Stimulated activated CD4-positive, alpha-beta T cell treated with anti-CD3 and anti-CD28 coated beads, Interleukin-1b, Interleukin-23, amount 100 ng/mL, for 4 hours (primary cell): Measurements from ENCODE around the gene TBX20.
"Not testable (repeated sequence)": the region's sequence is repeated elsewhere in the genome, so short reads cannot be mapped to it uniquely, and the experiment has no call there.

Experiments used
- DNase-seq, 2 donors: peaks; one replicate each; pipeline ENCODE4 v3.0.0-alpha.2; 2020; ENCODE audit warnings: low read depth in 2 of 2

TBX20 gene

DNA sequence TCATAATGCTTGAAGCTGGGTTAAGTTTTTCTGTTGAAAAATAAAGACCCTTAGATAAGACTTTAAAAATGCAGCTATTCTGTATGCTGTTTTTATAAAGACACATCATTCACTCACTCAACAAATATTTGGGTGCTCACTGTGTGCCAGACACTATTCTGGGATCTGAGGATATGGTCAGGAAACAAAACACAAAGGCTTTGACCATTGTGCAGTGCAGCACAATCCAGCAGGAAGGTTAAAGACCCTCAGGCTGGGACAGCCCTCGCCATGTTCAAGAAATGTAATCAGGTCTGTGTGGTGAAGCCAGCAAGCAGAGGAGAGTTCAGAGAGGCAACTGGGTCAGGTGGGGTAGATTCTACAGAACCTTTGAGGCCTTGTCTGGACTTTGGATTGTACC, 31.5 kb downstream of the TBX20 start:
- DNase-seq: not testable (repeated sequence)

DNA sequence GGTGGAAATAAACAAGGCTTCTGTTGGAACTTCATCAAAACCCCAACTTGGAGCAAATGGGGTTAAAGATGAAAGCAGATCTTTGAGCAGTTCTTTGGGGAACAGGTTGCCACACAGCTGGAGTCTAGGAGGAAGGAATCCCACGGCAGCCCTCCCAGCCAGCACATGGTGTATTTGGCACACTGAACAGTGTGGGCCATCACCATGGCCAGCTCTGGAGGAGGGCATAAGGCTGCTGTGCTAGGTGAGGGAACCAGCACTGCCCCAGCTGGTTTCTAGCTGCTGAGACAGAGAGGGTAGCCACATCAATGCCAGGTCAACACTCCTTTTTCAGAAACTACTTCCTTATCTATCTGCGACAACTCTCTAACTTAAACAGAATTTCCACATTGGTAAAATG, 33.7 kb downstream of the TBX20 start:
- not testable (repeated sequence) for DNase-seq

DNA sequence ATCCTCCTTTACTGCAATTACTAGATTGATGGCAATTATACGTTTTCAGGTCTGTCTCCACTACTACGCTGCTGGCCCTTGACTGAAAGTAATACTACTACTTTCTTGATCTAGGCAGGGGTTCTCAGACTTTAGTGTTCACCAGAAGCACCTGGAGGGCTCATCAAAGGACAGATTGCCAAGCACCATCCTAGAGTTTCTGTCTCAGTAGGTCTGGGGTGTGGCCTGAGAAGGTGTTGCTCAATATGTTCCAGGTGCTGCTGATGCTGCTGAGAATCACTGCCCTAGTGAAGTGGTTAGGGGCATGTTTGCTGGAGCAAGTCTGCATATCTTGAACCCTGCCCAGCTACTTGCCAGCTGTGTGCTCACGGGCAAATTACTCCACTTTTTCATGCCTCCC, 37.9 kb downstream of the TBX20 start:
- not testable (repeated sequence) for DNase-seq

DNA sequence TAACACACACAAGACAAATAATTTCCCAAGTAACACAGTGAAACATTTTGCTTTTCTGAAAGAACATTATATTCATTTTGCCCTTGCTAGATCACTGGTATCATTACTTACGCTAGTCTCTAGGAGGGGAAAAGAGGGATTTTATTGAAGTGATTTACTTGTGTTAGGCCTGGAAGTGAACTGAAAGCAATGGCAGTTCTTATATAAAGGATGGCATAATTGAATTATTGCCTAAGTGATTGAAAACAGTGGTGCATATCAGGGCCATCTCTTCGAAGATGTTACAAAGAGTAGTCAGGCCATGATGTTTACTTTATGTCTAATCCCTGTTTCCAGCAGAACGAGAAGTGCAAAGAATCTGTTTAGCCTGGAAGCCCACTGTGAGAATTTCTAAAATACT, 38.8 kb downstream of the TBX20 start:
- not testable (repeated sequence) for DNase-seq

DNA sequence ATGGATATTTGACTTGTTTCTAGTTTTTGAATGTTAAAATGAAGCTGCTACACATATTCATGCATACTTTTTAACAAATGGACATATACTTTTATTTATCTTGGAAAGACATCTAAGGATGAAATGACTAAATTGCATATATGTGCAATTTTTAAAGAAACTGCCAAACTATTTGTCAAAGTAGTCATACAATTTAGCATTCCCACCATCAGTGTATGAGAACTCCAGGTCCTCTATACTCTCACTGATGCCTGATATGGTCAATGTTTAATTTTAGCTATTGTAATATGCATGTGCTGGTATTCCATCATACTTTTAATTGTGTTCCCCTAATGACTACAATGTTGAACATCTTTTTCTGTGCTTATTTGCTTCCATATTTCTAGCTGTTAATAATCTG, 47.0 kb downstream of the TBX20 start:
- not testable (repeated sequence) for DNase-seq

DNA sequence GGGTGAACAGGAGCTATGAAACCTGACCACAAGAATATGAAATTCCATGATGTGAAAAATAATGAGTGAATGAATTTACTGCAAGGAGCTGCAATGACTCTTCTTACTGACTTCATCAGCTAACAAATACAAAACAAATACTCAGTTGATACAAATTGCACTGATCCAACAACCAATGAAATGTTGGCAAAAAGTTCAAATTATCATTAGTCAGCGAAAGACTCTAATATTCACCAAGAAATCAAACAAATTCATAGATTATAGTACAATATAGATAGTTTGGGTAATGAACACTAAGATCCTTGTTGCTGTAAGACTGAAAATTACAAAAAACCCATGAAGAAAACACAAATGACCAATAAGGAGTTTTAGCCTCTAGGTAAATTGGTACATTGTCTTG, 49.0 kb downstream of the TBX20 start:
- DNase-seq: not testable (repeated sequence)

DNA sequence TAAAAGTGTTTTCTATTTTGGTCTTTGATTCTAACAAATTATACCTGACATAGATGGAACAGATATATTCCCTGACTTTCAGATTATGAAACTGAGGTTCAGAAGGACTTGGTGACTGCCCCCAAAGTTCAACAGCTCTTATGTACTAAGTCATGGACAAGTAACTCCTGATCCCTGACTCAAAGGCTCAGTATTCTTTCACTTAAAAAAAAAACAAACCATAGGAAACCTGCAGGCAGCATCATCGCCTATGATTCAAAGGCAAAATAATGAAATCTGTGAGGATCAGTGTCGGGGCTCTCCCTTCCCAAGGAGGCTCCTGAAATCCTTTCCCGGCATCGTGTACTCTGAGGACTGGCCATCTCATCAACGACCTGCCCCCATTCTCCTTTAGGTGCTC, 49.9 kb downstream of the TBX20 start:
- DNase-seq: not testable (repeated sequence)

DNA sequence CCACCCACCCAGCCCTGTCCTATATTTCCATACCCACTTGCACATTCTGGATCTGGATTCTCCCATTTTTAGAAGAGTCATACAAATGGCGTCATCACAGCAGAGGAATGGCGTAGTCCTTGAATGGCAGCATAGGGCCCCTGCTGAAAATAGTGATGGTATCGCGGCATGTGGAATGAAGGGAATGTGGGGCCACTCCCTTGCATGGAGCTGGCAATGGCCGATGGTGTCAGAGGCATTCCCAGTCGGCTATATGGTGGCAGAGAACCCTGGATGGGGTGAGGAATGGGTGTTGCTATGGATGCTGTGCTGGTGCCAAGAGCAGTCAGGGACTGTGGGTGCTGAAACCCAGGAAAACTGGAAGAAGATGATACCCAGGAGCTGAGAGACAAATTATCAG, 51.5 kb downstream of the TBX20 start:
- not testable (repeated sequence) for DNase-seq

DNA sequence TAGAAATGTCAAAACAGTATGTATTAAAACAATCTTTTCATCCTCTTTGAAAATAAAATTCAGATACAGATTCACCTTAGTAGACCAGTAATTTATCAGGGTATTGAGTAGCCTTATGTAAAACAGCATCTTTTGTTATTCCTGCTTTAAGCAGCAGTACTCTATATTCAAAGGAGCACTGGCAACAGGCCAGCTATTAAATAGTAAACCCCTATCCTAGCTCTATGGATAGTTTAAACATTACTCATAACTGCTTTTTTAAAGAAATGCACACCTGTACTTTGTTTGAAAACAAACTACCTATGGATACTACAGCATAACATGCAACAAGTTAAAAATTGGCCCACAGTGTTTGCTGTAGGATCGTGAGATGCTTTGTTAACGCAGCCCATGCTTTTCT, 53.7 kb downstream of the TBX20 start:
- DNase-seq: not testable (repeated sequence)

DNA sequence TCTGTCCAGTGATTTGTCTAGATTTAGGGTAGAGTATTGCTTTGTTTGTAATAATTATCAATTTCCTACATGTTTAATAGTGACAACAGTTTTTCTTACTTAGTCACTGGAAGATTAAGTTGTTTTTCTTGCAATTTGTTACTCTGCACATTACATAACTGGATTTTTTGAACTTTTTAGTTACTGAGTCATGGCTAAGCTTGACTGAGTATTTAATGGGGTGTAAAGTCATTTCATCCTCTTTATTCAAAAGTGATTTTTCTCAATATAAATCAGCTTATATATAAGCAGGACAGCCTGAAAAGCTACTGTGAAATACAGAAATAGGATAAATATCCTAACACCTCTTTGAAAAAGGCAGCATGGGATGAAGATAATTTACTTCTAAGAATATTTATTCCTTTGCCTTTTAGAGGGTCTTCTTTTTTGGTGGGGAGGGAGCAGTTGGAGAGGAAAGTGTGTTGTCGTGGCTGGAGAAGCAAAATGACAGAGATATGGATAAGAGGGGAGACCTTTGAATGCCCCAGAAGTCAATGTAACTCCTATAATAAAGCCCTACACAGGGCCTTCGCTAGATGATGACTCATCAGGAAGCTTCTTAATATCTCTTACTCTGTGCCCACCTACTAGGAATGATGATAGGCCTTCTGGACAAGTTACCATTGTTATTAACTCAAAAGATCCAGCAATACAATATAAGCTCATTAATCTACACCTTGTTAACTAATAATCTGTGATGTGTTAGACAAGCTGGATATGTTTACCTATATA, 55.3 kb downstream of the TBX20 start:
- not testable (repeated sequence) for DNase-seq

DNA sequence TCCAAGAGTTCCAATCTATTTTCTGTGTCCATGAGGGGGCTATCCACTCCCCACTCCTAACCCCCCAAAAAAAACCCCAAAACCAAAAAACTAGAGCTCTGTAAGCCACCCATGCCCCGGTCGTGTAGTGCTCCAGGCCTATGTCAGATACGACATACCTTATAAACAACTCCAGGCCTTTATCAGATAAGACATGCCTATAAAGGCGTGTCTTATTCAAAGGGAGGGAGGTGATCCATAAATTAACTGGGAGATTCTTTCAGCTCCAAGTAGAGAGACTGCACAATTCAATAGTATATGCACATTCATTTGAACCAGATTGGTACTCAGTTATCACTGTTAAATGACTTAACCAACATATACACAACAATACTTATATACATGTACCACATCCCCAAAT, 62.3 kb downstream of the TBX20 start:
- not testable (repeated sequence) for DNase-seq

DNA sequence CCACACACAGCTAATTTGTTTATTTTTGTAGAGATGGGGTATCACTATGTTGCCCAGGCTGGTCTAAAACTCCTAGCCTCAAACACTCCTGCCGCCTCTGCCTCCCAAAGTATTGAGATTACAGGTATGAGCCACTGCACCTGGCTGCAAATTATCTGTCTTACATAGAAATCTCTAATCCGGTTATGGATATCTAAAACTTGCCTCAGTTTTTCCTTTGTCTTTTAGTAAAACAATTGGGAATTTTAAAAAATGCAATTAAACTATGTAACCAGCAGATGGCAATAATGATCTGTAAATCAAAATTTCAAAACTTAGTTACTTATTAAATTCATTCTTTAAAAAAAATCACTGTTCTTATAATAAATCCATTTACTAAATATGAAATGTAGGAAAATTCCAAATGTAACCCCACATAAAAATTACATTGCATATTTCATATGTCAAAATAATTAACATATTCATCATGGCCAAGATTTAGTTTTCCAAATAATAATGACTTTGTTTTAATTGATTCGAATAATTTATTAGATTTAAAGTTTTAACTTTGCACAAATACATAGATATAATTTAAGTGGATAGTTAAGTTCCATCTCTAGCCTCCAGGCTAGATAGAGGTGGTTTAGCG, 63.6 kb downstream of the TBX20 start:
- DNase-seq: not testable (repeated sequence)

DNA sequence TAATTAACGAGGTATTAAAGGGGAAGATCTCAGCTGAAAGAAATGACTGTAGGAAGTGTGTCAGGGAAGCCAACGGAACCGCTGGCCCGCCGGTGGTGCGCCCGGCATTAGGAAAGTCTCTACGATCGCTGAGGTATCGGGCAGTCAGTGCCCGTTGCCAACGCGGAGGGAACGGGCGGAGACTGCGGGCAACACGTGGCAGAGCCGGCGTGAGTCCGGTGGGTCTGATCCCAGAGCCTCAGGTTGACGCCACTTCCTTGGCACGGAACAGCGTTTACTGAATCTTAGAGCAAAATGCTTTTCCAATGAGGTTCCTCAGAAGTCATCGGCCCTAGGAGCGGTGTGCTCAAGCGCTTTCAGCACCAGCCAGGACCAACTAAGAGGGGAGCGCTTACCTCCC, 67.1 kb downstream of the TBX20 start:
- not testable (repeated sequence) for DNase-seq

DNA sequence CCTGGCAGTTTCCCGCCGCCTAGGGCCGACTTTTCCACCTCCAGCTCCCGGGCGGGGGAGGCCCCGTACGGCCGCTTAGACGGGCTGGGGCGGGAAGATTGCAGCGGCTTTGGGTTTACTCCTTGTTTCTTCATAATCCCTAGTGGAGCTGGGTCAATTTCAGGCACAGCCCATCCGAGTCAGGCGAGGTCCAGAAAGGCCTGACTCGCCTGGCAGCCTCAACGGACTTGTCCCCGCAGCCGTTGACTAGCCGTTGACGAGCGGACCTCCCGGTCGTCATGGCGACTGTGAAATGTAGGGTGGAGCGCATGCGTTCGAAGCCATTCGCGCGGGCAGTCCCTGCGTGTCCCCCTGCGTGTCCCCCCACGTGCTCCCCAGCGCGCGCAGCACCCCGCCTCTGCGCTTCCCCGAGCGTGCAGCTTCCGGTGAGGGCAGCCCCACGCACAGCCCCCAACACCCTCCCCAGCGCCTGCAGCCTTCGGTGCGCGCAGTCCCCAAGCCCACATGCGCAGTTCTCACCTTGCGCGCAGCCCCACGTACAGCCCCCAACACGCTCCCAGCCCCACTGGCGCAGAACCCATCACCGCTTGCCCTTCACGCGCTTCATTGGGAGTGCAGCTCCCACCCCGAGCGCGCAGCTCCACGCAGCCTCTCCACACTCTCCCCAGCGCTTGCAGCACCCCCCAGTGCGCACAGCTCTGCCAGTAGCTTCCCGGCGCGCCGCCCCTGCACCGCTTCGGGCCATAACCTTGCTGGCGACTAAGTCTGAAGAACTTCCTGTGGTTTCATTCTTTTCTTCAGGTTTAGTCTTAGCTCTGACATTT, 67.8 kb downstream of the TBX20 start:
- no peak for DNase-seq

DNA sequence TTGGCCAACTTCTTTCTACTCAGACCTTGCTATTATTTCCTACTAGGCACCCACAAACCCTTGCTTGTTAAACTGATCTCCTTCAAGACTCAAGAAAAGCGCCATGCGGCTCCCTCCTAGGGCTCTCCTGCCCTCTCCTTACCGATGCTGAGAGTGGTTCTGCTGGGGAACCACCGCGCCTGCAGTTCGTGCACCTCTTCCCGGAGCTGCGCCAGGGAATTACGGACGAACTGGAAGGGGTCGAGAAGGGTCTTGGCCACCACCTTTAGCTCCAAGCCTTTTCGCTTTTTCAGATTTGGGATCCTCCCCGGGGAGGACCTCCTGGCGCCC, 68.4 kb downstream of the TBX20 start:
- DNase-seq: not testable (repeated sequence)

DNA sequence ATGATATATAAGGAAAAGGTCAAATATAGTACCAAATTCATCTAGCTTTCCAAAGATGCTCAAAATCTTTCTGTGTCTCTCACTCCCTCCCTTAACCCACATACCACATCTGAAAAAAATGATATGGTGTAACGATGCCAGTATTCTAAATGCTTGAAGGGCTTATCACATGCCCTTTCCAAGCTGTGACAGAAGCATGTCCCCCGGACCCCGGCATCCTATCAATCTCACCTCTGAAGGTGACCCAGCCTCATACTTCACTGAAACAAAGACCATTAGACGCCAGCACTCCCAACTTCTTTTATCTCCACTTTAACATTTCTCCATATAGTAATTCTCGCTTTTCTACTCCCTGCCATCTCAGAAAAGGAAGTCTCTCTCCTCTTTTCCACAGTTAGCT, 68.9 kb downstream of the TBX20 start:
- not testable (repeated sequence) for DNase-seq

DNA sequence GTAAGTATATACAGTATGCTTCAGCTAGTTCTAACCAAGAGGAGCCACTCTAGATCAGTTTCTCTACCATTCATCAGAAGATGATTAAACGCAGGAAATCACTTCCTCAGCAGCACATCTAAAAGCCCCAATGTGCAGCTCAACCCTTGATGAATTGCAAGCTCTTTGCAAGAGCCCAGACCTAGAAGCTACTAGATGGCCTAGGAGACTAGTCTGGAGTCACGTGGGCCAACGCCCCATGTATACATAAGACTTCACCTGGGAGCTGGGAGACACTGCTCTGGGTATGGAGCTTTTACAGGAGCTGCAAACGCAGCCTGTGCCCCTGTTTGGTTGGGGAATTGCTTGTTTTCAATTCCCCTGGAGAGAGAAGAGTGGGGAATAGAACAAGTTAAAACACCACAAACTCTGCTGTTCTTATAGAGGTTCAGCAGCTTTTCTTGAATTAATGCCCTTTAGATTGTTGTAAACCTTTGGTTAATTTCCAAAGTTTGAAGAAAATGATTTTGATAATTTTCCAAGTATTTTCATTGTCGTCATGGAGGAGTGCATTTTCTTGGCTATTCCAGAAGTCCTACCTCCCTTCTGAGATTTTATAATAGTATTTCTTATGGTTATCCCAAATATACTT, 69.9 kb downstream of the TBX20 start:
- not testable (repeated sequence) for DNase-seq

DNA sequence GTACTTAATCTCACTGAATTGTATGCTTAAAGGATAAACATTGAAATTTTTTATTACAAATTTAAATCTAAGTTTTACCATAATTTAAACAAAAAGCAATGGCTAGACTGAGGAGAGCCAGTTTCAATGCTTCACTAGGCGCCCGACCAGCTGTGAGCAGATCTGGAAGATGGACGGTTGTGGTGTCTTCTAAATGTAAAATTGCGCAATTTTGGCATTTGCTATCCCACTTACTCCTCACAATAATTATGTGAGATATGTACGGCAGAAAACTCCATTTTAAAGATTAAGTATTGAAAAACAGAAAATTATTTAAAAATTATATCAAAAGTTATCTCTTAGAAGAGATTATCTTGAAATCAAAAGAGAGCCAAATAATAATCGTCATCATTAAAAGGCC, 73.2 kb downstream of the TBX20 start:
- not testable (repeated sequence) for DNase-seq

DNA sequence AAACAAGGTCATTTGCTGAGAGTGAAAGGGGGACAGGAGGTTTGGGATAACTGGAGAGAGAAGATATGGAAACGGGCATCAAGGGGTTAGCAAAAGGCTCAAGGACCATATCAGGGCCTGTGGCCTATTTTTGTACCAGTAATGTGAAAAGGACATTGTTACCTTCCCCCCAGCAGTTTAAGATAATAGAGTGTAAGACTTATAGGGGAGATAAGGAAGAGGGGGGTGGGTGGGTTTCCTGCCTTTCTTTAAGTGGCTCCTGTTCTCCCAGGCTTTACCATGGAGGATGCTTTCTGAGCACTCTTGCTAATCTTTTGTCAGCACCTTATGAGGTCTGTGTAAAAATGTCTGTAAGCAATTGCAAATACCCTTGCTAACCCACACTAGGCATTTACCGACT, 80.7 kb downstream of the TBX20 start:
- not testable (repeated sequence) for DNase-seq

DNA sequence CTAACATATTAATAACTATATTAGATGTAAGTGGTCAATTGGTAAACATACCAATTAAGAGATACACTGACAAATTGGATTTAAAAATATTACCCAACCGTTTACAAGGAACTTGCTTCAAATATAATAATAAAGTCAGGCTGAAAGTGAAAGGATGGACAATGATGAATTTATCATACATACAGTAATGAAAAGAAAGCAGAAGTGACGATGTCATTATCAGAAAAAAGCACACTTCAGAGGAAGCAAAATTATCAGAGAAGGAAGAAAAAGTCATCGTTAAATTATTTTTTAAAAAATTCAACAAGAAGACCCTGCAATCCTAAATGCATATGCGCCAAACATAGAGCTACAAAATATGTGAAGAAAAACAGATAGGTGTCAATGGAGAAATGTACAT, 81.8 kb downstream of the TBX20 start:
- not testable (repeated sequence) for DNase-seq

DNA sequence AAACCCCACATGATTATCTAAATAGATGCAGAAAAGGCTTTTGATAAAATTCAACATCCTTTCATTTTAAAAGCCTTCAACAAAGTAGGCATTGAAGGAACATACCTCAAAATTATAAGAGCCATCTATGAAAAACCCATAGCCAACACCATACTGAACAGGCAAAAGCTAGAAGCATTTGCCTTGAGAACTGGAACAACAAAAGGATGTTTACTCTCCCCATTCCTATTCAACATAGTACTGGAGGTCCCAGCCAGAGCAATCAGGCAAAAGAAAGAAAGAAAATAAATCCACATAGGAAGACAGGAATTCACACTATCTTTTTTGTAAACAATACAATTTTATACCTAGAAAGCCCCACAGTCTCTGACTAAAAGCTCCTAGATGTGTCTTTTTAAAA, 86.2 kb downstream of the TBX20 start:
- DNase-seq: not testable (repeated sequence)

DNA sequence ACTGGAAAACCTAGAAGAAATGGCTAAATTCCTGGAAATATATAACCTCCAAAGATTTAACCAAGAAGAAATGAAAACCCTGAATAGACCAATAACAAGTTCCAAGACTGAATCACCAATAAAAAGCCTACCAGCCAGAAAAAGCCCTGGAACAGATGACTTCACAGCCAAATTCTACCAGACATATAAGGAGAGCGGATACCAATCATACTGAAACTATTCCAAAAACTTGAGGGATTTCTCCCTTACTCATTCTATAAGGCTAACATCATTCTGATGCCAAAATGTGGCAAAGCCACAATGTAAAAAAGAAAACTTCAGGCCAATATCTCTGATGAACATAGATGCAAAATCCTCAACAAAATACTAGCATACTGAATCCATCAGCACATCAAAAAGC, 86.7 kb downstream of the TBX20 start:
- DNase-seq: not testable (repeated sequence)
